A172 (cell line): ENCODE data around the gene GPR176. TPM values are rescaled to one million over a fixed set of nuclear protein-coding genes. Genes with fewer than 3 reads are reported as not detected.
"Not testable (repeated sequence)": the region's sequence is repeated elsewhere in the genome, so short reads cannot be mapped to it uniquely, and the experiment has no call there.

Experiments
- DNase-seq: peaks from one replicate; pipeline ENCODE4 v3.0.0-alpha.2; 2015; ENCODE audit warnings: low spot score
- total RNA-seq: library from RNA; depleted of rRNA; stranded (reverse); fragments of >200 nt; shearing (Covaris generic); gene quantifications from 2 replicates; pipeline ENCODE4 v1.2.3, GENCODE V29; 2014

Gene GPR176
- total RNA-seq, 1 experiment from 2014 or later: 65.6 TPM

DNA sequence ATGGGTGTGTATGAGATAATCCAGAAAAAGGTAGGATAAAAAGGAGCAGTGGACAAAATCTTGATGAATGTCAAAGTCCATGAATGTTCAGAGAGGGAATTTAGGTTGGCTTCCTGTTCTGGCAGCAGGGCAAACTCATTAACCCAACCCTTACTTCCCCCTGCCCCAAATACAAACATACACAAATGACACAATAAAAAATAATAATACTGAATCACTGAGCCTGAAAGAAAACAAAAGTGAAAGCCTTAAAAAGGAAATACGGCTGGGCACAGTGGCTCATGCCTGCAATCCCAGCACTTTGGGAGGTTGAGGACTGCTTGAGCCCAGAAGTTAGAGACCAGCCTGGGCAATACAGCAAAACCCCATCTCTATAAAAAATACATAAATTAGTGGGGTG is 62.9 kb downstream of the GPR176 start:
- no peak for DNase-seq

DNA sequence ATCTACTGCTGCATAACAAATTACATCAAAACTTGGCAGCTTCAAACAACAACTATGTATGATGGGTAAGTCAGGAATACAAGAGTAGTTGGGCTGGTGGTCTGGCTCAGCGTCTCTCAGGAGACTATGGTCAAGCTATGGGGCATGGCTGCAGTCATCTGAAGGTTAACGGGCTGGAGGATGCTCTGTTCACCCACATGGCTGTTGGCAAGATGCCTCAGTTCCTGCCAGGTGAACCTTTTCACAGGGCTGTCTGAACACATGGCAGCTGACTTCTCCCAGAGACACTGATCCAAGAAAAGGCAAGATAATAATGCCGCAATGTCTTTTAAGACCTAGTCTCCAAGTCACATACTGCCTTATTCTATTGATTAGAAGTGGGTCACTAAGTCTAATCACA is 63.7 kb downstream of the GPR176 start:
- DNase-seq: no peak

DNA sequence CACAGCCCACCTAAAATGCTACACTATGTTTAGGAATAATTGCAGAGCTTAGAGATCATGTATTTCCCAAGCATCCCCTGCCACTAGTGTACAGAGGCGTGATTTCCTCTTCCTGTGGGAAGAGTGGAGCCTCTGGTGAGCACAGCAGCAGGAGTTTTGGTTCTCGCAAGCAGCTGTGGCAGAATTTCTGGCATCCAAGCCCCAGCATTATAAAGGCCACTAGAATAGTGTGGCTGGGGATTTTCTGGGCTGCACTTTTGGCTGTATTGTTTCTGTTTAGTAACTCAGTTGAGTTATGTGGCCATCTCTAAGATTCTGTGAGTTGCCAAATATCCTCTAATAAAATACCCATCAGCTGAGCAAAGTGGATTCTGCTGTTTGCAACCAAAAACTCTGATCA is 64.7 kb downstream of the GPR176 start:
- DNase-seq: no peak

DNA sequence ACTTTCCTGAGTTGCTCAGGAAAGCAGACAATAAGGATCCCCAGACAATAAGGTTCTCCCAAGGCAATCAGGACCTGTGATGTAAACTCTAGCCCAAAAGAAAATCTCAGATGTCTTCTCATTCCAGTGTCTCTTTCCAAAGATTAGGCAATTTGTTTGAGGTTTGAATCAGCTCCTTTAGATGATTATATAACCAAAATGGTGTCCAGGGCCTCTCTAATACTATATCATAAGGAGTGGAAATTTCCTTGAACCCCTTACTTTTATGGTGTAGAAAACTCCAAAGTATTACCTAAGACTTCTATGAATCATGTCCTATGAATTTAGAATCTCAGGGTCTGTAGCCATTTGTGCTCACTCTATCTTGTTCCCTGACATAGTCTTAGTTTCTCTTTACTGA is 65.9 kb downstream of the GPR176 start:
- DNase-seq: no peak

DNA sequence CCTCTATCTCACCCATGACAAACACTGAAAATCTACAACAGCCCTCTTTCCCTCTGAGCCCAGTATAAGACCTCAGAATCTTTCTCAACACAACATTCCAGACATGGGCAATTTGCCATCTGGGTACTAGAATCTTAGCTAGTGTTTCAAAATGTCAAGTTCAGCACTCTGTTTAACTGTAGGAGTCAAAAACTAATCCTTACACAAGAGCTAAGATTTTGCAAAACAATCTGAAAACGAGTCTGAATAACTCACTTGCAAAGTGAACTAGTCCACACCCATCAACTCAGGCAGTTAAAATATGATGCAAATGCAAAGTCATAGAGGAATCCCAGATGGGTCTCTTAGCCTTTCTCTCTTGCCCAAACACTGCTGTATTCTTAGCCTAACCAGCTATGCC is 67.8 kb downstream of the GPR176 start:
- no peak for DNase-seq

DNA sequence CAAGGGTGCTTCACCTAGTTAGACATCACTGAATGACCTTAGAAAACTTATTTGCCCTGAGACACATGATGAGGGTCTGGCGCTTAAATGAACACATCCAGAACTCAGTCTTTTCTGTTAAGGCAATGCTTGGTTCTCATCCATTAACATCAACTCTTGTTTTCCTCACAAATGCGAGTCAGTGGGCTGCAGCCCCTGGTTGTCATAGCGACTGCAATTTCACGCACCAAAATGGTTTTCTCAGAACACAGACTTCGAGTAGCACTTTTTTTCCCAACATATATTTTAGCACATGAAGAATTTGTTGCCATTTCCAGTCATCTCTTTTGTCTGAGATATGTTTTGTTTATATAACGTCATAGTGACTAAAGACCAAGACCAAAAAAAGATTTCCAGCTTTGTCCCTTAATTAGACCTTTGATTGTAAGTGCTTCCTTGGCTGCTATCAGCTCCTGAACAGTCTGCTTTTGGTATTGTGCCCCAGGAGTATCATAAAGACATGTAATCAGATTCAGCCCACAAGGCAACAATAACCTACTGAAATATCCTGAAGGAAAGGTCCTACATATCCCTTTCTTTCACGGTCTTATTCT is 68.5 kb downstream of the GPR176 start:
- DNase-seq: peak; percentile 11

DNA sequence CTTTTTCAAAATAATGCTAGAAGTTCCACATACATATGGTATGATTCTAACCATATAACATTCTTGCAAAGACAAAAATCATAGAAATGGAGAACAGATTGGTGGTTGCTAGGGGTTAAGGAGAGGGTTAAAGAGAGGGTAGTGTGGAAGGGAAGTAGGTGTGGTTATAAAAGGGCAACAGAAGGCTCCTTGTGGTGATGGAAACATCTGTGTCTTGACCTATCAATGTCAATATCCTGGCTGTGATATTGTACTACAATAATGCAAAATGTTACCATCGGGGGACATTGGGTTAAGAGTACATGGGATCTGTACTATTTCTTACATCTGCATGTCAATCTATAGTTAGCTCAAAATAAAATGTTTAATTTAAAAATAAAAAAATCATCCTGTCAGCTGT is 69.6 kb downstream of the GPR176 start:
- no peak for DNase-seq

DNA sequence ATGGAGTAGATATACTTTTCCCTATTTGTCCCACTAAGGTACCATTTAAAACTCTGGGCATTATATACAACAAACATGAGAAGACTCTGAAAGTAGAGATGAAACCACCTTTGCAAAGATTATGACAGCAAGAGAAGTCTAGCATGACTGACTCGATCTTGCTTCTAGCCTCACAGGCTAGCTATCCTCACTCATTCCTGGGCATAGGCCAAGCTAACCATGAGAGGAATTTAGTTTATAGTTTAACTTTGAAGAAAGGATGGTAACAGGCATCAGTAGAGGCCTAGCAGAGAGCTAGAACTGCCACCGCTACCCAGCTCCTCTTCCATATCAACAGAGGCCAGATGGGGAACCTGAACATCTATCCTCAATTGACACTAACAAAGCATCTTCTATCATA is 74.0 kb downstream of the GPR176 start:
- no peak for DNase-seq

DNA sequence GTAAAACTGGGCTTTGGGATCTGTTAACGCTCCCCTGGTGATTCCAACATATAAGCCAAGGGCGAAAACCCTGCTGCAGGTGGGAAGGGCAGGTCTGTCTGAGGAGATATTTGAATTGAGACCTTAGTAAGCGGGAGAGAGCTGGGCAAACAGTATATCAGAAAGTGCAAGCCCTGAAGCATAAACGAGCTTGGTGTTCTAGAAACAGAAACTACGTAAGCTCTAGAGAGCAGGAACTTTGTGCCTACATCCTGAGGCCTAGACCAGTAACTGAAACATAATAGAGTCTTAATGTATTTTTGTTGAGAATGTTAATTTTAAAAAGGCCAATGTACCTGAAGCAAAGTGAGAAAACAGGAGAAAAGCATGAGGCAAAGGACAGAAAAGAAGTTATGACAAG is 74.5 kb downstream of the GPR176 start:
- no peak for DNase-seq

DNA sequence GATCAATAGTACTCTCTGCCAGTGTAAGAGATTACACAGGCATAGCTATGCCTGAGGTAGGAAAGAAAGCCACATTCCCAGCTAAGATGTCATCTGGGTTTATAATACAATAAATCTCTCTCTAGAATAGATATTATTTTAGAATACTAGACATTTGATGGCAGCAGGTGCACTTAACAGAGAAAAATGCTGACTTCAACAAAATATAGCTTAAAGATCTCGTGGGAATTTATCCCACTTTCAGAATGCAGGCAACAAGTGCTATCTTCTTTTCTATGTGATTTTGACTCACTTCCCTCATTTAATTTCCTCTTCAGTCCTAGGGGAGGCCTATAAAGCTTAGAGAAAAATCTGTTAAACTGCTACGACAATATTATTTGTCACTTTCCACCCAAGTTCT is 76.5 kb downstream of the GPR176 start:
- DNase-seq: no peak

DNA sequence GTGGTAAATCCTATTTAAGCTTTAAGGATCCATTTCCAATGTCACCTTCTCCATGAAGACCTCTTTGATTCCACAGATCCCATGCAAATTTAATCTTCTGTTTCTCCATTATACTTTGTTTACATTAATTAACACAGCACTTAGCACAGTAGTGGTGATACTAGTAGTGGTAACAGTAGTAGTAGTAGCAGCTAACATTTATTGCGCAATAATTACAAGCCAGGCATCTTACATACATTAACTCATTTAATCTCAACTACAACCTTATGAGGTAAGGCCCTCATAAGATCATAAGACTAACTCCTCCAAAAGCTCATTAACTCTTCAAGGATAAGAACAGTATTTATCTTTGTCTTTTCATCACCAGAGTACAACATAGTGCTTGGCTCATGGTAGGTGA is 82.6 kb downstream of the GPR176 start:
- no peak for DNase-seq

DNA sequence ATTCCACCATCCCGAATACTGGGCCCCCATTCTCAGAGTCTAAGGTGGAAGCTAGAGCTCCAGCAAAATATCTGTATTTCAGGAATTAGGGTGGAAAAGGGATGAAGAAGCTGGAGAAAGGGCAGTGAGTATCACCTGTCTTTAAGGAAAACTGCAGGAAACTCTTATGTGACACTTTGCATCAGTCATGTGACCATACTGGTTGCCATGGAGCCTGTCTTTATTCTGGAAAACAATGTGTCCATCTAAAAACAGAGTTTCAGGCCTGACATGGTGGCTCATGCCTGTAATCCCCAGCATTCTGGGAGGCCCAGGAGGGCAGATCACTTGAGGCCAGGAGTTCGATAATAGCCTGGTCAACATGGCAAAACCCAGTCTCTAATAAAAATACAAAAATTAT is 84.5 kb downstream of the GPR176 start:
- DNase-seq: no peak

DNA sequence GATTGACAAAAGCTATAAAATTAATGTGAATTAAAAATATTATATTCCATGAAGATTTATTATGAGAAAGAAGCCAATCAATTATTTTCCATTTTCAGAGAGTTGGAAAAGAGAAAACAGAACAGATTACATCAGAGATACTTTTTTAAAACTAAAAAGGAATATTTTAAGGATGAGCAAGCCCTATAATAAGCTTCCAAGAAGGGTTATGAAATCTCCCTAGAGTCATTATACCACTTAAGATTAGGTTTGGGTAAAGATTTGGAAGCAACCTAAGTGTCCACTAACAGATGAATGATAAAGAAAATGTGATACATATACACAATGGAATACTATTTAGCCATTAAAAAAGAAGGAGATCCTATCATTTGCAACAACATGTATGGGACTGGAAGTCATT is 85.8 kb downstream of the GPR176 start:
- no peak for DNase-seq

DNA sequence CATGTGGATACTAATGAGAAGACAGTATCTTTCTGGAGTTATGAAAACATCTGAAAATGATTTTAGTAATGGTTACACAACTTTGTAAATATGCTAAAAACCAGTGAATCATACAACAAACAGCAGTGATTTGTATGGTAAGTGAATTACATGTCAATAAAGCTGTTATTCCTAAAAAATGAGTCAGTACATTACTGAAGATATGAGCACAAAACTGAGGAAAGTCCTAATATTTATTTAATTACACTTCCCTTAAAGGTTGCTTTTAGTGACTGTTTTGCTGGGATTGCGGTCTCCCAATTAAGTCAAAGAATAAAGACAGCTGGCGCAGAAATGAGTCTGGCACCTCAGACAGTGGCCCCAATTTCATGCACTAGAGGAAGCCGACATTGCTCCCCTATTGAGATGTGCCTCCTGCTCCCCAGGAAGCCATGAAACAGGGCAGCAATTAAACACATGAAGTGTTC is 86.5 kb downstream of the GPR176 start:
- no peak for DNase-seq

DNA sequence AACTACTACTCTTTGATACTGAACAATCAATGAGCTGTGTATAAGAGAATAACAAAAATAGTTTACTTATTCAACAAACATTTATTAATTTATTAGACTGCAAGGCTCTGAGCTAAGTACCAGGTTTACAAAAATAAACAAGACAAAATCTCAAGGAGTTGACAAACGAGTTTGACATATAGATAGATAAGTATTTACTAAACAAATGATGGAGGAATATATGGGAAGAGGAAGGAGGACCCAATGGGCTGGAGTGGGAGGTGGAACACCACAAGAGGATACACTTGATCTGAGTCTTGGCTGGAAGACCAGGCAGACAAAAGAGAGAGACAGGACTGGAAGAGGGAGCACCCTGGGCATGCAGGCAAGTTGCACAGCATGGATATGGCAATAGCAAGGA is 89.9 kb downstream of the GPR176 start:
- DNase-seq: no peak

DNA sequence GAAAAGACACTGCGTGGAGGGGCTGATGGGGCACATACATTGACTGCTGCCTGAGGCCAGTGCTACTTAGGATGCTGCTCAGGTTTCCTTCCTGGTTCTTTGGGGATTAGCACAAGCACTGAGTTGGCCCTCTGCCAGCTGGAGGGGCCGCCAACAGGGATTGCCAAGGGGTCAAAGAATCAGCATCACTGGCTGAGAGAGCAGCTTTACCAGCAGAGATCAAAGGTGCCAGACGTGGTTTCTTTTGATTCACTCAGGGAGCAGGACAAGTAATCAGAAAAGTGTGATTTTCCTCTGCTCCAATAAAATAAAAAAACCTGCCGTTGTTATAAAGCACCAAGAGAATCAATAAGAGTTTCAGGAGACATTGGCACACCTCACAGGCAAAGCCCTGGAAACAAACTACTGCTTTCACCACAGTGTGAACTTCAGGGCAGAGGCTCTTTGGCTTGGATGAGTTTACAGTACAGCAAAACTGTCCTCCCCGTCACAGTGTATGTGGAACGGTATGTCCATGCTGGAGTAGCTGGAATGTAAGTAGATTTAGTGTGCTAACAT is 91.6 kb downstream of the GPR176 start:
- no peak for DNase-seq

DNA sequence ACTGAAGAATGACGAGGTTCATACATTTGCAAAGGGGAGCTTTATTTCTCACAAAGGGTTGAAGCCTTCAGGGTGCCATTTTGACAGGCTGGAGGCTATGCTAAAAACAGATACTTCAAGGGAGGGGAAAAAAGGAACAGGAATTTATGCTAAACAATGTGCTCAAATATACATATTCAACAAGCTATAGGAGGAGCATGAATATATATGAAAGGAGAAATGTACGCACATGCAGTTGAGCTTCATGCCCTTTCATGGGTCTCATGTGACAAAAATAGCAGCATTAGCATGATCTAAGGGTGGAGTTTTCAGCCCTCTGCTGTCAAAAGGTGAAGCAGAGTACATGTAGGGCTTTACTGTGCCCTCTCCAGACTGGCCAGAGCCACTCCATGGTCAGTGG is 93.1 kb downstream of the GPR176 start:
- DNase-seq: no peak

DNA sequence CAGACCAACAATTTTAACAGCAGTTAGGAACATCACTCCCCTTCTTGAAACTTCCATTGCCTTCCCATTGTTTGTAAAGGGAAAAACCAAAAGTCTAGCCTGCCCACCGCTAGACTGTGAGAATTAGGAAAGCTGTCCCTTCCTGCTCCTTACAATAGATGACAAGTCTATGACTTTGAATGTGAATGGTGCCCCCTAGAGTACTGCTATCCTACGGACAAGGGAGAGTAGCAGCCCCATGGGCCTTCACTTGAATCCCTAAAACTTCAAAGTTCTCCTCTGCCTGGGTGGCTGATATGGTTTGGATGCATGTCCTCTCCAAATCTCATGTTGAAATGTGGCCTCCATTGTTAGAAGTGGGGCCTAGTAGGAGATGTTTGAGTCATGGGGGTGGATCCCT is 96.4 kb downstream of the GPR176 start:
- DNase-seq: no peak

DNA sequence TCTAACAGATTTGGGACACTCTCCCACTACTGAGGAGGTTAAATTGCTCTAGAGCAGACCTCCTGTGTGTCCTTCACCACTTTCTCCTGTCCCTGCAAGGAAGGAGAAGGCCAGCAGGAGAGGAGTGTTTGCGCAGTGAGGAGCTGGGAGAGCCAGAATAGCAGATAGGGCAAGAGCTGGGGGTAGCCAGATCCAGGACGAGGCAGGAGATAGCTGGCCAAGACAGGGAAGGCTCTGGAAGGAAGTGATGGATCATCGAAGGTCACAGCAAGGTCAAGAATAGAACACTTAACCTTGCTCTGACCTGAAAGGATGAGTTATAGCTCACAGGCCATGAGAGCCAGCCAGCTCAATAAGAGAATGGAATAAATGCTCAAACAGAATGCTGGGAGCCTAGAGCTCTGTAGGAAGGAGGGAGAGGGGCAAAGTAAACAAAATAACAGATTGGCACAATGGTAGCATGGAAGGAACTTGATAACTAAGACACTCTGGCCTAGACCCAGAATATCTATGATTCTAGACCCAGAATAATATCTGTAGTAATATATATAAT is 99.9 kb downstream of the GPR176 start:
- no peak for DNase-seq

DNA sequence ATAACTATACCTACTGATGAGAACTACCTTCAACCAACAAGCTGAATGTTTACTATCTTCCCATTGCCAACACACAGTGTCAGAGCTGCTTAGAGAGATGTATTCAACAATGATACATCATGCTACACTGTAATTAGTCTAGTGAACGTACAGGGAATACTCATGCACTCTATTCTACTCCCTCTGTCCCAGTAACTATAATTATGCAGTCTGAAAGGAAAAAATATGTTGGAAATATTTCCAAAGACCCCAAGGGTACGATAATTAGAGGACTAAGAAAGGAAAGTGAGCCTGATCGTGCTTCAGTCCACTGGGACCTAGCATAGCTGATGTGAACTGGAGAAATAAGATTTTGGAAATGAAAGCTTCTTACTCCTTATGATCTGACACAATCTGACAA is 100.5 kb downstream of the GPR176 start:
- DNase-seq: no peak

DNA sequence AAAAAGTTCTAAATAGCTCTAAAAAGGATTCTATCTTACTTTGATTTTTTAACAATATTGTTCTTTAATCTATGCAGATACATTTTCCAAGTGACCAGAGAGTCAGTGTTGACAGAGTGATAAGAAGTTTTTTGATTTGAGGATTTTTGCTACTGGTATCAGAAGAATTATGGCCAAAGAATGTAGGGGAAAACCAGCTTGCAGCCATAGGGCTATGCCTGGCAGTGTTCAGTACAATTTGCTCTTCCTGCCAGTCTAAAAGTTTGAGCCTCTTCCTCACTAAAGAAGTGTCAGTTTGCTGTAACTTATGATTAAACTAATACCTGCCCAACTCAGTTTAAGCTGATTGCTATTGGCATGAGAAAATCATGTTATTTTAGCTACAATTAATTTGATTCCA is 102.2 kb downstream of the GPR176 start:
- peak; percentile 22 for DNase-seq

DNA sequence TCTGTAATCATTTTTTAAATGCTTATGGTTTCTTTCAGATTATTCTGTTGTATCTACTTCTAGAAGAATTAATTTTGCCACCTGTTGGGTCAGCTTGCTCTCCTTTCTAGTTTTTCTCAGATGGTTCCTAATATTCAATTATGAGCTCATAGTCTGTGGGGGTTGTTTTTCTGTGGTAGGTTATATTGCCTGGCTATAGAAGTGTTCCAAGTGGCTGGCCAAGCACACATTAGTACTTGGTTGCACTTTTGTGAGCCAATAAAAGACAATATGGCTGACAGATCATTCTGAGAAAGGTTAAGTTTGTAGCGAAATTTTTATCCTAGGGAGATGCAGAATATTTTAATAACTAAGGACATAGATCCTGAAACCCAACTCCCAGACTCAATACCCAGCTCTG is 105.6 kb downstream of the GPR176 start:
- no peak for DNase-seq

DNA sequence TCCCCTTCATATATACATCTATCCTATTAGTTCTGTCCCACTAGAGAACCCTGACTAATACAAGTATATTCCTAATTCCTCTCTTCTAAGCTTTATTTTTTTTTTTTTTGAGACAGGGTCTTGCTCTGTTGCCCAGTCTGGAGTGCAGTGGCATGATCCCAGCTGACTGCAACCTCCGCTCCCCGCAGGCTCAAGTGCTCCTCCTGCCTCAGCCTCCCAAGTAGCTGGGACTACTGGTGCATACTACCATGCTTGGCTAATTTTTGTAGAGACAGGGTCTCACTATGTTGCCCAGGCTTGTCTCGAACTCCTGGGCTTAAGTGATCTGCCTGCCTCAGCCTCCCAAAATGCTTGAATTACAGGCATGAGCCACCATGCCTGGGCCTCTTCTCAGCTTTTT is 107.4 kb downstream of the GPR176 start:
- DNase-seq: not testable (repeated sequence)

DNA sequence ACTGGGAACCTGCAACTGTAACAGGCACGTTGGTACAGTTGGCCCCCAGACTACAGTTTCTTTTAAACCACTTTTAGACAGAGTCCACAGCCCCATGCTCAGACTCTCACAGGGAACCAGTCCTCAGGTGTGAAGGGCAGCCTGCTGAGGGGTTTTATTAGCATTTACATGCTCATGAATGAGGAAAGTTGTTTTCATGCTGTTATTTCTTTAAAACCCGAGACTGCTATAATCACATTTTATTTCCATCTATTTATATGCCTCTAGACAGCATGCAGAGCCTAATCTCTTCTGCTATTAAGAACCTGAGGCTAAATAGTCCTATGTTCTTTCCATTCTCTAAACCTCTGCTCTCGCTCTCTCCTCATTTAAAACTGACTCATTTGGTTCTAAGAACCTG is 111.2 kb downstream of the GPR176 start:
- no peak for DNase-seq
